Lung microvascular endothelial cell (primary cell): ENCODE data around the gene USP37. TPM values are rescaled to one million over a fixed set of nuclear protein-coding genes. Genes with fewer than 3 reads are reported as not detected.
"Not testable (repeated sequence)": the region's sequence is repeated elsewhere in the genome, so short reads cannot be mapped to it uniquely, and the experiment has no call there.

Experiments
- DNase-seq, 2 donors: peaks; one replicate each; pipeline versions ENCODE4 v3.0.0 to v3.0.0-alpha.2; 2010; ENCODE audit warnings: low read depth in 2 of 2
- total RNA-seq: library from RNA; depleted of rRNA; stranded (reverse); fragments of >200 nt; gene quantifications from 2 replicates; pipeline ENCODE4 v1.2.1, GENCODE V29; 2014

USP37 gene
- total RNA-seq, 1 donor from 2014 or later = 8.9 TPM

DNA sequence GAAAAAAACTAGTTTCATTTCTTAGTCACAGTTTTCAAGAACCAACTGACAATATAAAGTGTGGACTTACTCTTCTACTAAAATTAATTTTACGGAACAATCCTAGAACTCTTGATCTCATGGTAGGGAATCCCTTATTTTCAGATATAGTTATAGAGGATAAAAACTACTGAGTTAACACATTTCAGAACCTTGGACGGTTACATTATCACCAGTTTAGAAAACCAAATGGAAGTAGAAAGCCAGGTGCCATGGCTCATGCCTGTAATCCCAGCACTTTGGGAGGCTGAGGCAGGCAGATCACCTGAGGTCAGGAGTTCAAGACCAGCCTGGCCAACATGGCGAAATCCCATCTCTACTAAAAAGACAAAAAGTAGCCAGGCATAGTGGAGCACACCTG, 13.9 kb downstream of the USP37 start:
- not testable (repeated sequence) for DNase-seq

DNA sequence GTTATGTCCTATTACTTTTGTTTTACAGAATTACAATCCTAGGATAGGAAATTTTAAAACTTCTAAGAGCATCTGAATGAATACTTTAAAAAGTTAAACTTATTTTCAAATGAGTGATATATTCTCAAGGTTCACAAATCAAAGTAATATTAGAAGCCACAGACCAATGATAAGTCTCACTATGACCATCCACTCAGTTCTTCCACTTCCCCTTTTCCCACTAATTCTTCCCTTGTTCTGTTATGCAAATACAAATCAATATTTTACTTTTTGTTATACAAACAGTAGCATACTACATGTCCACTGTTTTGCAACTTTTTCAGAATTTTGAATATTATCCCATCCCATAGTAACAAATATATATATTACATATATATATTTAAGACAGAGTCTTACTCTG, 20.2 kb downstream of the USP37 start:
- DNase-seq = no peak

DNA sequence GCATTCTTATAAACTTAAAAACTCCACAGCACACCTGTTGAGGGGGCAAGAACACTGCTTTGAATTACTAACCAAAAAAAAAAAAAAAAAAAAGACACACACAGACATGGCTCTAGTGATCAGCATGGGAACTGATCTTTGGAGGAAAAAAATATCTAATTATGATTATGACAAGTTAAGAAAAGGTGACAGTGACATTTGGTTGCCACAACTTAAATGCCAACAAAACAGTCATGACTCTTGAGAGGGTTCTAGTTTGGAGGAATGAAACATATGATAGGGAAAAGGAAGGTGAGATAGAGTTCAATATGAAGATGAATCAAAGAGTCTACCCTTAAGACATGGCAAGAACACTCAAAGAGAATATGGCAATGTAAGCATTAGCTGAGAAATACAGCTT, 20.6 kb downstream of the USP37 start:
- DNase-seq = no peak

DNA sequence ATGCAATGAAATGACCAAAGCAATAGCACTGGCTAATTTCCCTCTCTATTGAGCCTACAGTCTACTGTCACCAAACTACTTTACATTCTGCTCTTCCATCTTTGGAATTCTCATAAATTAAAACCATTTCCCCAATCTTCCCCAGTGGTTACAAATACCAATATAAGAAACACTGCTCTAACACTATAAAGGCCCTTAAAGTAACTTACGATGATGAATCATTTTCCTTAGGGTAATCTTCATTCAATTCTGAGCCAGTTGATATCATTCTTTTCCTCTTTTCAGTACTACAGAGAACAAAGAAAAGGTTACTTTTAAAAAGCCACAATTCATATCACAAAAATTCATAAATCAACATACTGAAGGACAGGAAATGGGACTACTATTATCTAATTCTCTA, 22.1 kb downstream of the USP37 start:
- no peak for DNase-seq

DNA sequence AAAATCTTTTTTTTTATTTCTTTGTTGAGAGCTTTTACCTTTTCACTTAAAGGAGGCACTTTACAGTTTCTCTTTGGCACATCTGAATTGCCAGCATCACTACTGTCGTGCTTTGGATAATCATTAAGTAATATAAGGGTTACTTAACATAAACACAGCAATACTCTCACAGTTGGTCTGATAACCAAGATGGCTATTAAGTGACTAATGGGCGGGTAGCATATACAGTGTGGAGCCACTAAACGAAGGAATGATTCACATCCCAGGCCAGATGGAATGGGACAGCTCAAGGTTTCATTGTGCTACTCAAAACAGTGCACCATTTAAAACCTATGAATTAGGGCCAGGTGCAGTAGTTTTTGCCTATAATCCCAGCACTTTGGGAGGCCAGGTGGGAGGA, 28.1 kb downstream of the USP37 start:
- DNase-seq = no peak

DNA sequence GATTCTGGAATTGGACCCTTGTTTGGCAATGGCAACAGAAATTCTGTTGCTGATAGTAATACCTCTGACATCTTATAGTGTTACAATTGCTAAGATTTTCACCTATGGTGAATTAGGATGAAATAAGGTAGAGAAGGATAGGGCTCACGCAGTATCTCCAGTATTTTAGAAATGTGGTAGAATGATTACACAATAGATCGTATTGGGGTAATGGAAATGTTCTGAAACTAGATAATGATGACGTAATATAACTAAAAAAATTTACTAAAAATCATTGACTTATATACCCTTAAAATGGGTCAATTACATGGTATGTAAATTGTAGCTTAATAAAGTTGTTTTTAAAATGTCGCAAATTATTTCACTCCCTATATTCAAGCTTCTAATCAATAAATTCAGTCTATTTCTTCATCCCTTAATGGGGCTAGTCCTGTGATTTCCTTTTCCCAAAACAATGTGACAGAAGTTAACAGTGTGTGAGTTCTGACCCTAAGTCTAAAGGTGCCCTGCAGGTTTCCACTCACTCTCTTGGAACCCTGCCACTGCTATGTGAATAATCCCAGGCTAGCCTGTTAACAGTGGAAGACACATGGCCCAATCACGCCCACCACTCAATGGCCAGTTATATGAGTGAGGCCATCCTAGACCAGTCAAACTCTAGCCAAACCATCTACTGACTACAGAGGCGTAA, 31.2 kb downstream of the USP37 start:
- DNase-seq = peak in 1 of 2 donors; percentile 64

DNA sequence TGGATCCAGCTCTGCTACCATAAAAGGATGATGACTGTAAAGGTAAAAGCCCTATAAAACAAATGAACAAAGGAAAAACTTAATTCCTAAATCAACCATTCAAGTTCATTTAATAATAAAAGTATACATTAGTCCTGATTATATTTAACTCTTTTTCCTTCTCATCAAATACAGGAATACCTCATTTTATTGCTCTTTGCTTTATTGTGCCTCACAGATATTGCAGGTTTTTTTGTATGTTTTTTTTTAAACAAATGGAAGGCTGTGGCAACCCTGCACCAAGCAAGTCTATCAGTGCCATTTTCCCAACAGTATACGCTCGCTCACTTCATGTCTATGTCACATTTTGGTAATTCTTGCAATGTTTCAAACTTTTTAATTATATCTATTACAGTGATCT, 38.2 kb downstream of the USP37 start:
- no peak for DNase-seq

DNA sequence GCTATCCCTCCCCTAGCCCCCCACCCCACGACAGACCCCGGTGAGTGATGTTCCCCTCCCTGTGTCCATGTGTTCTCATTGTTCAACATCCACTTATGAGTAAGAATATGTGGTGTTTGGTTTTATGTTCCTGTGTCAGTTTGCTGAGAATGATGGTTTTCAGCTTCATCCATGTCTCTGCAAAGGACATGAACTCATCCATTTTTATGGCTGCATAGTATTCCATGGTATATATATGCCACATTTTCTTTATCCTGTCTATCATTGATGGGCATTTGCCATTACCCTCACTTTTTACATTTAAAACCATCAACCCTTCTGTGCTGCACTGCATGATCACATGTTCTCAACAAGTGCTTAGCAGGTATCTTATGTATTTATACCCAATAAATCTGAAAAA, 39.7 kb downstream of the USP37 start:
- DNase-seq = not testable (repeated sequence)

DNA sequence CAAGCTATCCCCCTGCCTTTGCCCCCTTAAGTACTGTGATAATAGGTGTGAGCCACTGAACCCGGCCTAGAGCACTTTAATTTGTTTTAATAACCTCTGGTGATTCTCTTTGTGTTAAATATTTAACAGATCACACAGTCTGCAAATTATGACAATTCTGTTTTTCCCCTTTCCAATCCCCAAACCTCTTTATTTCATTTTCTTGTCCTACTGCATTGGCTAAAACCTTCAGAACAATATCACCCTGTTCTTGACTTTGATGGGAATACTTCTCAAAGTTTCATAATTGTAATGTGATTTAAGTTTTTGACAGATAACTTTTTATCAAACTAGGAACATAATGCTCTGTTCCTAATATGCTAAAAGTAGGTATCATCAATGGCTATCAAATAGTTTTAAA, 44.5 kb downstream of the USP37 start:
- DNase-seq = no peak

DNA sequence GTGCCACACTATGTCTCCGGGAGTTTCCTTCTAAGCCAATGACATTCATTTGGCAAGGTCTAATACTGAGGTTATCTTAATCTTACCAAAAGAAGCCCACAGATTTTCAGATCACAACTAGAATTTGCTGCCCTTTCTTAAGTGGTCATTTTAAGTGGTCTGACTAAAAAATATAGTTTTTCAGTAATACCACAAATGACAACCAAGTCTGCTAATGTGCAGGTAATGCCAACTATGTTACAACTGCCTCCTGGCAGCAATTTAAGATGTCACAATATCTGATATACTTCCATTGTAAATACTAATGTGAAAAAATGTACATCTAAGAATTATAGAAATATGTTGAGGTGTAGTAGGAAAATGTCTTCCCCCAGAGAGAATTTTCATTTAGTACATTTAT, 49.3 kb downstream of the USP37 start:
- DNase-seq = no peak

DNA sequence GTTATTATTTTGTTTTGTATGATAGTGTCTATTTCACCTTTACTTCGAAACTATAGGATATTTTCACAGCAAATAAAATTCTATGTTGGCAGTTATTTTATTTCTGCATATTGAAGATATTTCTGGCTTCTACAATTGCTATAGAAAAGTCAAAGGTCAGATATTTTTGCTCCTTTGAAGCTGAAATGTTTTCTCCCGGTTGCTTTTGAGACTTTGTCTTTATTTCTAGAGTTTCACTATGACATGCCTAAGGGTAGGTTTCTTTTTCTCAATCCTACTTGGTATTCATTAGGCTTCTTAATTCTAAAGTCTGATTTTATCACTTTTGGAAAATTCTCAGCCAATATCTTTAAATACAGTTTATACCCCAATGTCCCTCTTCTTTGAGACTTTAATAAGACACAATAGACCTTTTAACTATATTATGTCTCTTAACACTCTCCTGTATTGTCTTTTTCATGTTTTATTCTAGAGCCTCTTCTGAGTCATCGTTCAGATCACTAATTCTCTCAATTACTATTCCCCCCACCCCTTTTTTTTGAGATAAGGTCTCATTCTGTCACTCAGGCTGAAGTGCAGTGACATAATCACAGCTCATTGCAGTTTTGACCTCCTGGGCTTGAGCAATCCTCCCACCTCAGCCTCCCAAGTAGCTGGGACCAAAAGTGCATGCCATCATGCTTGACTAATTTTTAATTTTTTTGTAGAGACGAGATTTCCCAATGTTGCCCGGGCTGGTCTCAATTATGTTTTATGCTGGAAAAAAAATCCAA, 50.5 kb downstream of the USP37 start:
- DNase-seq = no peak

DNA sequence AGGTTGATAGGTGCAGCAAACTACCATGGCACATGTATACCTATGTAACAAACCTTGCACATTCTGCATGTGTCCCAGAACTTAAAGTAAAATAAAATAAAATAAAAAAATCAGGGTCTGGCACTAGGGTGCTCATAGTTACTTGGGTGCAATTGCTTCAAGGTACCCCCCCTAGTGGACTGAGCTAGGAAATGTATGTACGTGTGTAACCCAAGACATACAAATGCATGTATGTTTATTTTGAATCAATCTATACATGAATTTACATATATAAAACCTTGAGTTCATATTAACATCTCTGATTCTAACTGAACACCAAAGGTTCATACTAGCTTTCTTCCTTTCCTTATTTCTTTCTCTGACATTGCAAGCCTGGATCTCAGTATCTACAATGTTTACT, 51.5 kb downstream of the USP37 start:
- DNase-seq = peak; percentile 11 to 32

DNA sequence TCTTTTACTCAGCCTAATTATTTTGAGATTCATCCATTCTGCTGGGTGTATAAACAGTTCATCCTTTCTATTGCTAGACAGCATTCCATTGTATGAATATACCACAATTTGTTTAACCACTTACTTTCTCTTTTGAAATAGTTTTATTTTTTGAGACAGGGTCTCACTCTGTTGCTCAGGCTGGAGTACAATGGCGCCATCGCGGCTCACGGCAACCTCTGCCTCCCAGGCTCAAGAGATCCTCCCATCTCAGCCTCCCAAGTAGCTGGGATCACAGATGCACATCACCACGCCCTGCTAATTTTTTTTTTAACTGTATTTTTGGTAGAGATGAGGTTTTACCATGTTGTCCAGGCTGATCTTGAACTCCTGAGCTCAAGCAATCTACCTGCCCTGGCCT, 54.5 kb downstream of the USP37 start:
- no peak for DNase-seq

DNA sequence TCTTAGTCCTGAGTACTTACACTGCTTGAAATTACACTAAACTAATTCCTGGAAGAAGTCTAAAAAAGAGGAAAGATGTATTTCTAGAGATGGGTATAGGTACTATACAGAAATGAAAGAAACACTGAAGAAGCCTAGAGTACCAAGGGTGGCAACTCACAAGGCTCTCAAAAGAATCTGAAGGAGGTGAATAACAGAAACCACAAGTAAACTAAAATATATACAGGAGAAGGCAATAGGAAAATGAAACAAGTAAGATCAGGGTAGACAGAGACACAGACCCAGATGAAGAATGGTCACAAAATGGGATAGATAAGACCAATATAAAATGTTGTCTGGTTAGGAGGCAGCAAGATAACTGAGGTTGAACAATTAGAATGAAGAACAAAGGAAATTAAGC, 59.9 kb downstream of the USP37 start:
- DNase-seq = no peak

DNA sequence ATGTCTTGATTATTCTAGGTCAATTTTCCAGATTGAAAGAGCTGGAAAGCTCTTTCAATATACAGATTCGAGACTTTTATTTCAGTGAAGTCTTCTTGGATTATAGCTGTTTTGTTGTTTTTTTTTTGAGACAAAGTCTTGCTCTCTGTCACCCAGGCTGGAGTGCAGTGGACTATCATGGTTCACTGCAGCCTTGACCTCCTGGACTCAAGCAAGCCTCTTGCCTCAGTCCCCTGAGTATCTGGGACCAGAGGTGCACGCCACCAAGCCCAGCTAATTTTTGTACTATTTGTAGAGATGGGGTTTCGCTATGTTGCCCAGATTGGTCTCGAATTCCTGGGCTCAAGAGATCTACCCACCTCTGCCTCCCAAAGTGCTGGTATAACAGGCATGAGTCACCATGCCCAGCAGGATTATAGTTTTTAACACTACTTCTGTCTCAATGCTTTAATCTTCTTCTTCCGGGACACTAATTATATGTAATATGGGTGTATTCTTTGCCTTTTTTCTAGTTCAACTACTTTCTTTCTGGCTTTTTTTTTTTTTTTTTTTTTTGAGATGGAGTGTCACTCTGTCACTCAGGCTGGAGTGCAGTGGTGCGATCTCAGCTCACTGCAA, 62.3 kb downstream of the USP37 start:
- no peak for DNase-seq

DNA sequence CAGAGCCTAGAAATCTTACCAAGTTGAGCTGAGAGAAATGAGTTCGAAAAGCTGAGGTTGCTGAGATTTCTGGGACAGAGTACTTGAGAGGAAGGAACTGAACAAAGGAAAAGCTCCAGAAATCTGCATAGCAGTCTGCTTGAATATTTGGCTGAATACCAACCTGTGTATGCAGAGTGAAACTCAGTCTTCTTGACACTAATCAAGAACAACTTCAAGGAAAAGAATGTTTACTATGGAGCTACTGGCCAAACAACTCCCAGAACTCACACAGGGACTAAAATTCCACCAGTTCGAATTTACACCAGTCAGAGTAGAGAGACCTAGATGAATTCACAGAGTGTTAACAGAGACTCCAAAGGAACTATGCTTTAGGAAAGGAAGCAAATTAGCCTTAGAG, 66.5 kb downstream of the USP37 start:
- peak; percentile 2 to 81 for DNase-seq

DNA sequence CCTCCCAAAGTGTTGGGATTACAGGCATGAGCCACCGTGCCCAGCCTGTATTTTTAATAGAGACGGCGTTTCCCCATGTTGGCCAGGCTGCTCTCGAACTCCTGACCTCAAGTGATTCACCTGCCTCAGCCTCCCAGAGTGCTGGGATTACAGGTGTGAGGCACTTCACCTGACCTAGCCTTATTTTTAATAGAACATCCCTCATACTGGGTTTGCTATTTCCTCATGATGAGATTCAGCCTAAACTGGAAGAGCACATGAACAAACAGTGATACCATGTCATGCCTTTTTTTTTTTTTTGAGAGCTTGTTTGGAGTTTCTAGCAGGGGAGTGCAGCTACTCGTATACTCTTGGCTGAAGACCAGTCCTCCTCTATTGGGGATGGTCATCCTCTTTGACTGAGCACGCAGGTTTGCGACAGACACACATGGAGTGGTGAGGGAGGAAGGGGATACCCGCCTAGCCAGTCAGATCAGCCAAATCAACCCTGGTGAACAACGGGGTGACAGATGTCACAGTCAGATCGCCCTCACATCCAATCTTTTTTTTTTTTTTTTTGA, 67.6 kb downstream of the USP37 start:
- DNase-seq = no peak

DNA sequence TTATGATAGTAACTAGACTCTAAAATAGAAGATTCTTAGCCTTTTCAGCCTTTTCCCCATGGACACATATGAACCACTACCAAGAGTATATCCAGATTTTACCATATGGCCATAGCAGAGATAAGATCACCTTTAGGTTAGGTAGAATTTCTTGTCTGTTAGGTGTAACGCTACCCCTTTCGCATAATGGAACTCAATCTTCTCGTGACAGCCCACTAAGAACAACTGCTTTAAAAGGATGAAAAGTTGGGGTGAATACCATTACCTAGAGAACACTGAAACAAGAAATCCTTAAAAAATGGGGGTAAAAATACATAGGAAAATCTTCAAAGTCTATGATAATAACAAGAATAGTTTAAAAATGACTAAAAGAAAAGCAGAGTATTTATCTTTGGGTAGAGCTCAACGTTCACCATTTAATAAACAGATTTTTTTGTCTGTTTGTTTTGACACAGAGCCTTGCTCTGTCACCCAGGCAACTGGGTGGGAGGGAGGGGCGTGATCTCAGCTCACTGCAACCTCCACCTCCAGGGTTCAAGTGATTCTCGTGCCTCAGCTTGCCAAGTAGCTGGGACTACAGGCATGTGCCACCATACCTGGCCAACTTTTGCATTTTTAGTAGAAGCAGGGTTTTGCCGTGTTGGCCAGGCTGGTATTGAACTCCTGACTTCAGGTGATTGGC, 82.0 kb downstream of the USP37 start:
- no peak for DNase-seq

DNA sequence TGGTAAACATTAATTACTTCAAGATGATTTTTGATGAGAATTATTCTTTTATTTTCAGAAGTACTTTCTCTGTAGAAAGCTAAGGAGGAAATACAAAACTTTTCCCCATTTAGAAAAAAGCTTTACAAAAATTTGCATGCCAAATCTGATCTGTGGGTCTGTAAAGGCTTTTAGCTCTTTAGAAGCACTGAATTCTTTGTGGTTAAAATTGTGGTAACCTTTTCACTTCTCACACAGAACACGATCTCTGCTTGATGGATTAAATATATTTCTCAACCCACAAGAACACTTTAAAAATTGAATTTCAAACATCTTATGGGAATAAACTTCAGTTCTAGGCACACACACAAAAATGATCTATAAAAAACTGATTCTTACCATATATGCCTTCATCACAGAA, 85.5 kb downstream of the USP37 start:
- DNase-seq = no peak

DNA sequence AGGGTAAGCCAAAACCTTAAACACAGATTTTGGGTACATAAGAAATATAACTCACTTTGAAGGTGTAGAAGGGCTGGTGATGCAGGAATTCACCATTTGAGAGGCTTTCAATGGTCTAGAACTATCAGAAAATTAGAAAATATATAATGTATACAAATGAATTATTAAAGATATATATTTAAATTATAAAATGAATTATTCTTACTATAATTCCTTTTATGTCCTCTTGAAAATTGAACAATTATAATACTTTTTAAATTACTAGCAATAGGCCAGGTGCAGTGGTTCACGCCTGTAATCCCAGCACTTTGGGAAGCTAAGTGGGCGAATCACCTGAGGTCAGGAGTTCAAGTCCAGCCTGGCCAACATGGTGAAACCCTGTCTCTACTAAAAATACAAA, 88.6 kb downstream of the USP37 start:
- DNase-seq = no peak

DNA sequence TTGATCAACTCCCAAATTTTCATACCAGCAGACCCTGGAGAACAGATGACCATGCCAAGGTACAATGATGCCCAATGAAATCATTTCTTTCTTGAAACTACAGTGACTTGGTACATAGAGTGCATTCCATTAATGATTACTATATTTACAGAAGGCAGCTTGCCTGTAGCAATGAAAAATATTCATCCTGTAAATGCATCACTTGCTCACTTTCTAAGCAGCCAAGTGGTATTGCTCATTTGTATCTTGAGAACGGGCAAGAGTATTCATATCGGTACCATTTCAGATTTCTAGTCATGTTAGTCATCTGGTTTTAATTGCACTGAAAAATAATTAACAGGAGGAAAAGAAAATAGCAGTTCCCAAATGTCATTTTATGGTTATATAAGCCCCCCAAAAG, 89.6 kb downstream of the USP37 start:
- no peak for DNase-seq

DNA sequence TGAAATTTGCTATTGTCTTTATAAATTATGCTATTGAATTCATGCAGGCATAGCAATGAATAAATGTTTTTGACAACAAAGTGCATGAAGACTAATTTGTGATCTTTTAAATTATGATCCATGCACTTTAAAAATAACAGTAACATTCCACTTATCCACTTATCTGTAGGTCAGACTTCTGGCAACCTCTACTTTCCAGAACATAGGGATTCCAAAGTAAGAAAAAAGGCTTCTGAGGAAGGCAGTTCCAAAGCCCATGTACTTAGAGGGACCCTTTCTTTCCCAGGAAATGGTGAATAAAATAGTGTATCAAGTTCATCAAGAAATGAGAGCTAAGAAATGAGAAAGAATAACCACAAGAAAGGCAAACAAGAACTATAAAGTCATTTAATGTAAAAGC, 90.9 kb downstream of the USP37 start:
- DNase-seq = no peak
